GM19351 (cell line): ENCODE results near the gene ZRANB1.

Source experiments
- ATAC-seq: cut with Tn5 transposase; IDR thresholded peaks from one replicate; pipeline ENCODE4 v1.9.1; 2021; ENCODE audit warnings: mild to moderate bottlenecking, moderate library complexity; ENCODE audit not compliant: unreplicated experiment

Gene ZRANB1

DNA sequence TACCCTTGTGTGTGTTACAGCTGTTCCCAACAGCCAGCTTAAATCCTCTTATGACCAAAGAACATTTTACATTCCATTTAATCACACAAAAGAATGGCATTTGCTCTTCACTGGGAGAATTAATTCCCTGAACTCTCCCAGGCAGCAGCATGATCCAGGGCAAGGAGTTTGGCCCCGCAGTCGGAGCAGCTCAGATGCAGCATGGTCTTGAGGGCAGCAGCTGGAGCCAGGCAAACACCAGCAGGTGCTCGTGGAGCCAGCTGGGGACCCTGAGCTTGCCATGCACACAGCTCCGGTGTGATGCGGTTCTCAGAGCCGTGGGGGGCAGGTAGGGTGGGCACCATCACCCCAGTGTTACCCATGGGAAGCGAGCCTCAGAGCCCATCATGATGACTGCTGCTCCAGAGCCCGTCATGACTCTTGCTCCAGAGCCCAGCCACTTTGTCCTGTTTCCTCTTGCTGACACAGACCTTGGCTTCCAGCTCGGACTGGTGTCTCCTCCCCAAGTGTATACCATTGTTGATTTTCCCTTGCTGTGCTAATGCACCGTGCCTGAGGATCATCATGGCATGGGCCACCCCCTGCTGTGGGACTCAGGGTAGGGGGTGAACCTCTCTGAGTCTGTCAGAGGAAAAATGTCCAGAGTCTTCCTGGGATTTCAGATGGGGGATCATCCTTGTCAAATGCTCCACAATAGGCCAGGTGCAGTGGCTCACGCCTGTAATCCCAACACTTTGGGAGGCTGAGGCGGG lies 75.8 kb downstream of the ZRANB1 start:
- no peak for ATAC-seq

DNA sequence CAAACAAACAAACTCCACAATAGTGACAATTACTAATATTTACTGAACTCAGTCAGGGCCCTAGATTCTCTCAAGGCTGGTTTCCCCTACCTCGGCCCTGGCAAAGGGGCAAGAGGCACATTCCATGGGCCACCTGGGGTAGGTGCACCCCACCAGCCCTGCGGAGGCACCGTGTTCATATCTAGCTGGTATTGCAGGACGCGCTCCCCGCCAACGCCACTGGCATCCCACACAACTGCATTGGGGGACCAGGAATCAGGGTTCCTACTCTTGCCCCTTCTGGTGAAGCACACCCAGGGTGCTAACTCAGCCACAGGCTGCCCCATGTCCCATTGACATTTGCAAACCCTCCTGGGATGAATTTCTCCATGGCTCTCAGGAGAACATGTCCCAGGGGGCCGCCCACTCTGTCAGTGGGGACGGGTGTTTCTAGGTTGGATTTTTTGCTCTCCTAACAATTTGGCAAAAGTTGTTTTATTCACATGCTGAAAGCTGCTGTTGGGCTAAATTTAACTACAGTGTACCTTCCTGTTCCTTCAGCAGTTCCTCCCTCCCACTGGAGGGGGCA lies 76.7 kb downstream of the ZRANB1 start:
- no peak for ATAC-seq

DNA sequence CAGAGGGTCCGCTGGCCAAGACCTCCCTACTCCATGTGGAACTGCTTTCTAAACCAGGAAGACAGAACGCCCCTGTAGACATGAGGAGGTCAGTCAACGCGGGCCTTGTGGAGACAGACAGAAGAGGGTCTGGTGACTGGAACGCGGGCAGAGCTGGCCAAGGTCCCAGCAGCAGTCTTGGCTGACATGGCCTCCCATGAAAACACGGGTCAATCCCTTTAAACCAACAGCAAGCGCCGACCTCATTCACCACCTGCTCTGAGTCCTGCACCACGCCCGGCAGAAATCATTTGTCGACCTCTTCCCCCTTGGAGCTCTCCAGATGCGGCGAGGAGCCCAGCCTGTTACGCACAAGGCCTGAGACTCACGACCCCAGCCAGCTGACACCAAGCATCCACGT lies 78.5 kb downstream of the ZRANB1 start:
- ATAC-seq = no peak

DNA sequence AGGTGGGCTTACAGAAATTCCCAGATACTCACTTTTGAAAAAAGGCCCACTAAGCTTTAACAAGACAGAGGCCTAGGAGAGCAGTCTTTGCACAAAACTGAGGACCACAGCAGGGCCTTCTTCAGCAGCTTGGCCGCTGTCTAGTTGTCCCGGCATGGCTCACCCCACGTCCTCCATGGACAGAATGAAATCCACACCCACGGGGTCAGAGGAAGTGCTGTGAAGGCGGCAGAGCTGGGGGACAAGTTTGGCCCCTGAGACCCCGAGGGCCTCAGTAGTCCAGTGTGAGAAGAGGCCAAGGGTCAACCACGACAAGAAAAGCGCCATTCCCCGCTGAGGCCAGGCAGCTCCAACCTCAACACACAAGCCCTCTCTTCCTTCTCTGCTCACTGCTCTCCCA lies 78.9 kb downstream of the ZRANB1 start:
- no peak for ATAC-seq

DNA sequence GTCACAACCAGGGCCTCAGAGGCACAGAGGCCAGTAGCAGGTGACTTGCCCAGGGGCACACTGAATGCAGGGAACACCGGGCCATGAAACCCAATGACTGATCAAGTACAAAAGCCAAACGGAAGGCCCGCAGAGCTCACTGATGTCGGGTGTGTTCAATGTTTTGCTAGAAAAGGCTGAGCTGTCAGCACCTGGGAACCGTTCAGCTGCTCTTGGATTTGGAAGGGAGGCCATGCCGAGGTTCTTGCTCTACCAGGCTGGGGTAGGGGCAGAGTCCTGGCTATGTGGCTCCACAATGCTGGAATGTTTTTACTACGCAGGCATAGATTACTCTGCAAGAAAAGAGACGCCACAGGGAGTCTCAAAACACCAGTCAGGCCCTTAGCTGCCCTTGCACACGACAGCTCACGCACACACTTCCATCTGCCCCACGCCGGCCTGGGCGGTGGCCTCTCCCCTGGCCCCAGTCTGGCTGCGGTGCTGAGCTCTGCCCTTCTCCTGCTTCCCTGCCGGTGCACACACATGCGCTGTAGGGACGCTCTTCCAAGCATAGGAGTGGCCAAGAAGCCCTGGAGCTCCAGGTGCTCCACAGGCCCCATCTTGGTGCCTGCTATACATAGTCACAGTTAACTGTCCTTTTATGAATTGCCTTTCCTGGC lies 79.9 kb downstream of the ZRANB1 start:
- no peak for ATAC-seq

DNA sequence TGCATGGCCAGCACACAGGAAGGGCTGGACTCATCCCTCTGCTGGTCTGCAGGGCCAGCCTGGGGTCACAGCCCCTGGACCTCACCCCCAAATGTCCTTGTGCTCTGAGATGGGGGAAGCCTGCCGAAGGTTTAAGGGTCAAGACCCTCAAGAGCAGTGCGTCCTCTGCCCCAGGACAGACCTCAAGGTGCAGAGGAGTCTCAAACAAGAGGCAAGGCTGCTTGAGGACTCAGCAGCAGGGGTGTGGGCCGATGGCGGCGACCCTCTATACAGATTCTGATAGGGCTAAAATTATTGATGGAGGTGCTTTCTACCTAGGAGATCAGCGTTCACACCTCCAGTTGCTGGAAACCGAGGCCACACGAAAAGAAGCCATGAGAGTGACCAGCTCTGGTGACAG lies 80.7 kb downstream of the ZRANB1 start:
- ATAC-seq = no peak

DNA sequence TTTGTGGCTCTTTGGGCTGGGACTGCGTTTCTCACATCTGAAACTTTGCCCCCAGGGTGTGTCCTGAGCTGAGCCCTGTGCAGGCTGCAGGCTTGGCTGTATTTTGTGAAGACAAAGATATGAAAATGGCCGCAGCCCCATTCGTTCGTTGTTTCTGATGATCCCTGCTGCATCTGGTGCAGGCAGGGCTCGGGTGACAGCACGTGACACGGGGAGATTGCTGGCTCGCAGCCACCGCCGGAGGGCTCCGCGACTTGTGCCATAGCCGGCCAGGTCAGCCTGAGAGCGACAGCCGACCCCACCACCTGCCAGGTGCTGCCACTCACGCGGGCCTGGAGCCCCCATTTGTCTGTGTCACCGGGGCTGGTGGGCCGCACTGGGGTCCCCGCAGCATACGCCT lies 81.3 kb downstream of the ZRANB1 start:
- ATAC-seq = no peak

DNA sequence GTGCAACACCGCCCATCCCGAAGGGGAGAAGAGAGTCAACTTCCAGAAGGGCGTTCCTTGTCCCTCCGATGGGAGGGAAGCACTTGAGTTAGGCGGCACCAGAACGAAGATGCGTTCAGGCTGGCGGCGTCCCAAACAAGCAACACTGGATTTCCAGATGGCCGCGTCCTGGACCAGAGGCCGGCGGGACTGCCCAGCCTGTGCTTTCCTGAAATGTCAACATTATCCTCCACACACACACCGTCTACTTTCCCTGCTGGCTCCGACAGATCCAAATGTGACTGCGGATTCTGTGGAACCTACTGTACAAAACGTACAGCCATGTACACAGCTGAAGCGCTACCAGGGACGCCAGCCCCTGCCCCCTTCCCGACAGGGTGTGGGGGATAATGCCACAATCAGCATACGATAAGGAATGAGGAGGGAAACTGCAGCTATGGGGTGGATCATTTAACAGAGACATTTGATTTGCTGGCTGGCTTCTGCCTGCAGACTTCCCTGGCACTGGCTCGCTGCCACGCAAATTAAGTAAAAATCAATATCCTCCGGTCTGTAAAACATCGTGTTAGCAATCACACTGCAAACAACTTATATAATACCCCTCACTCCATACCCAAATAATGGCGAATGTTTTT lies 82.1 kb downstream of the ZRANB1 start:
- ATAC-seq = no peak

DNA sequence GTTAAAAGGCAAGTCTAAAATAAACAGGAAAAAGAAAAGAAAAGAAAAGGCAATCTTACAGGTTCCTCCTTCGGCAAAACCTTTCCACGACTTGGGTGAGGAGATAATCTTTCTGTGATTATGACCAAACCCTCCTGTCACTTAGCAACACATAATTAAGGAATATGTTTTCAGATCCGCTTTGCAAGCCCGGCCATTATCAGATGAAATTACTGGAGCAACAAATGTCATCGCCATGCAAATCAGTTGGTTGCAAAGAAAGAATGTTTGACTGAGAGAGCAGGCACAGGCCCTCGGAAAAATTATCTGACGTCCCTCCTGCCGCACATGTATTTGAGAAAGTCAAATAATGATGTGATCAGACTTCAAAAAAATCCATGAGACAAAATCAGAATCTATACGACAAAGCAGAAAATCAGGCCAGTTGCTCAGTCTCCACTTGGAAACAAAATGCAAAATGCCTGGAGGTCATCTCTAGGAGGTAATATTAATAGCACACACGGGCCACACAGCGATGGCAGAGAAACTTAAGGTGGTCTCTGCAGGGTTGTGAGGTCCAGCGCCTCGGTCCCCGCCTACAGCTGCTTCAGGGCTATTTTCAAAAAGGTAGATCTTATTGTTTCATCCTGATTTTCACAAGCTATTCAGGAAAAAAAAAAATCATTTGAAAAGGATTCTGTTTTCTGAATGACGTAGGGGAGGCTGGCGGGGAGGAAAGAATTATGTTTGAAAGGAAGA lies 82.7 kb downstream of the ZRANB1 start:
- ATAC-seq = no peak

DNA sequence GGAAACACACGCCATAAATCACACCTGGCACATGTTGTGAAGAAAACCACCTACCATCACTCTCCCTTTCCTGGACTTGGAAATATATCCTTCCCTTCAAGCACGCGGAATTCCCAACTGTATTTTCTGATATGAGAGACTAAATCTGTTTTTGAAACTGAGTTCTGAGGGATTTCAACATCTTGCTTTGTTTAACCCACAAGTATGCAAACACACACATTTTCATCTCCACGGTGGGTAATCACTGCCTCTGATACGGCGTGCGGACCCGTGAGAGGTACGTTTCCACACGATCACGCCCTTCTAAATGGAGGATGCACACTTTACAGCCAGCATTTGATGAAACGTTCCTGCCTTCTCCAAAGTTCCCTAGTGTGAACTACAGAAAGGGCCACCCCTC lies 83.4 kb downstream of the ZRANB1 start:
- no peak for ATAC-seq

DNA sequence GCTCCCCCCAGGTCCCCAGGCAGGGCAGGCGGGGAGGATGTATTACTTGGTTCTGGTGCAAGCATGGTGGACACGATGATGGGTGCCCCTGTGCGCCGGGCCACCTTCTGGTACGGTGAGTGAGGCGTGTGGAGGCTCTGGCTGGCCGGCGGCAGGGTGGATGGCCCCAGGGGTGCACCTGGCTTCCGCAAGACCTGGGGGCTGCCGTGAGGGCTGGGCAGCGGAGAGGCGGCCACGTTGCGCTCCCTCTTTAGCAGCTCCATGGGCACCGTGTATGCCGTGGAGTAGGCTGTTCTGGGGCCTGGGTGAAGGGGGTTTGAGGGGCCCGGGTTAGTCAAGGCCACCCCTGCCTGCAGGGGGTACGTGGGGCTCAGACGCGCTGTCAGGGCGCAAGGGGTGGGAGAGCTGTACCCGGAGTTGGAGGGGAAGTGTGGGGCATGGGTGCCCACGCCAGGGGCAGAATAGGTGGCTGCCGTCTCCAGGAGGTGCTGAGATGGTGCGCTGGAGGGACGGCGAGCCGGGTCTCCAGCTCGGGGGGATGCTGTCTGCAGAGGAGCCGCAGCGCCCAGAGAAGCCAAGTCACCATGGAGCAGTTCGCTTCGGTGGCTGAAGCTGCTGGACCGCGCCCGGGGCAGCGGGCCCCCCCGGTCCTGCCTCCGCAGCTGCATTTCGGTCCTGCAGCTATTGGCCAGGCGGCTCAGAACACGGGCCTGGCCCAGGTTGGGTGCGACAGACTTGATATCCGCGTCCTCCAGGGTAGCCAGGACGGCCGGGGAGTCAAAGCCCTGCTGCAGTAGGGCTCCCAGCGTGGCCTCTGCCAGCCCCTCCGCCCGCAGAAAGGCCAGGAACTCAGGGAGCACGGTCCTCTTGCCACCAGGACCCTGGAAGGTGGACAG lies 84.4 kb downstream of the ZRANB1 start:
- ATAC-seq = no peak

DNA sequence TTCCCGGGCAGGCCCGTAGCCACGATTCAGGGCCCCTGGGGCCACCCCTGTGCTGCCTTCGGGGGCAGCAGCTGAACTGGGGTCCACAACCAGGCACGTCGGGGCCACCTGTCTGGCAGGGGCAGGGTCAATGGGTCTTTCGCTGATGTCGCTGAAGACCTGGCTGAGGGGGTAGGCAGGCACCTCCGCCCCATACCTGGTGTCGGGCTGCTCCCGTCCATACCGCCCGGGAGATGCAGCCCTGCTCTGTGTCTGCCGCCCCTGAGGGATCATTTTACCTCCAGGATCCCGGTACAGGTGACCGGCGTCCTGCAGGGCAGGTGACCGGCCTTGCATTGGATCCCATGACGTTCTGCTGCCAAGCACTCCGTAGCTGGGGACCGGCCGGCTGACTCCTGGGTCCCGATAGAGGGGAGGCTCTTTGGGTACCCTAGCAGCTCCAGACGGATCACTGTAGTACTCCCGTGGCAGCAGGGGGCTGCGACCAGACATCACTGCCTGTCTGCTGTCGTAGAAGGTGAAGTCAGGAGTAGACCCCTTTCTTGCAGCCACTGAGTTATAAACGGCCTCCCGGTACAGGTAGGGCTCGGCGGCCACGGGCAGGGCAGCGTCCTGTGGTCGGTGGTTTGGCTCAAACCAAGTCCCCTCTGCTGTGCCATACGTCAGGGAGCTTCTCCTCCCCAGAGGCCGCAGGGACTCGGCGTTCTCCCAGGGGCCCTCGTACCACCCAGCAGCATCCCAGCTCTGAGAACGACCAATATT lies 85.2 kb downstream of the ZRANB1 start:
- no peak for ATAC-seq

DNA sequence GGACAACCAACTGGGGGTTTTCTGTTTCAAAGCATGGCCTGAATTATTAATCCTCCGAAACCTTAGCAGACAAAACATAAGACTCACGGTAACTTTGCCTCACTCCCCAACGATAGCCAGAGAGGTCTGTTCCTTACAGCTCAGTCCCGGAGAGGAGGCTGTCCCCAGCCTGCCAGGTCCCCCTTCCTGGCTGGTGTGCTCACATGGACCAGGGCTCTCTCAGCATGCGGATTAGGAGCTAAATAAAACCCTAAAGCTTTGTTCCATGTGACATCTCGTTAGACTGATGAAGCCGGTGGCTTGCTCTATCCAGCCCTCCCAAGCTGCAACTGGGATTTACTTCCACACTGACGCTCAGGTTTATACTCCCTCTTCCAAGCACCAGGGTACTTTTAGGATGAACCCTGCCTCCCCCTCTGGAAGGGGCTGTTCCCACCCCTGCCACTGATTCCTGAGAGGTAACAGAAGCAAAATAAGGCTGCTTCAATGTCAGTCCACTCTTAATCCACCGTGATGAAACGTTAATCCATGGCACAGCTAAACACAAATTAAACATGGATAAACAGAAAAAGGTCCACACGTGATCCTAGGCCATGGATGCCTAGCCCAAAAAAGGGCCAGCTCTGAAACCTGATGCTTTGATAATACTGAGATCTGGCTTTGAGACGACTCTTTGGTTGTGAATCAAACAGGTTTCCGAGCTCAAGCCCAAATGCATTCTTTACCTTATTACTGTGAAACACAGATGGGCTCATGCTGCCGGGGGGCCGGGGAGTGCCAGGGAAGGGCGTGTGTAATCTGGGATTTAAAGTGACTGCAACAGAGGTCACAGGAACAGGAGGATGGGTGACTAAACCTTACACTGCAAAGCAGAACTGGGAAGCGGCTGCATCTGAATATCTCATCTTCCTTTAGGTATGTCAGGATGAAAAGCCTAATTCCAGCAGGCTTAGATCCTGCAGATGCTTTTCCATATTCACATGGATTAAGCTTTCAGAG lies 86.2 kb downstream of the ZRANB1 start:
- ATAC-seq = no peak

DNA sequence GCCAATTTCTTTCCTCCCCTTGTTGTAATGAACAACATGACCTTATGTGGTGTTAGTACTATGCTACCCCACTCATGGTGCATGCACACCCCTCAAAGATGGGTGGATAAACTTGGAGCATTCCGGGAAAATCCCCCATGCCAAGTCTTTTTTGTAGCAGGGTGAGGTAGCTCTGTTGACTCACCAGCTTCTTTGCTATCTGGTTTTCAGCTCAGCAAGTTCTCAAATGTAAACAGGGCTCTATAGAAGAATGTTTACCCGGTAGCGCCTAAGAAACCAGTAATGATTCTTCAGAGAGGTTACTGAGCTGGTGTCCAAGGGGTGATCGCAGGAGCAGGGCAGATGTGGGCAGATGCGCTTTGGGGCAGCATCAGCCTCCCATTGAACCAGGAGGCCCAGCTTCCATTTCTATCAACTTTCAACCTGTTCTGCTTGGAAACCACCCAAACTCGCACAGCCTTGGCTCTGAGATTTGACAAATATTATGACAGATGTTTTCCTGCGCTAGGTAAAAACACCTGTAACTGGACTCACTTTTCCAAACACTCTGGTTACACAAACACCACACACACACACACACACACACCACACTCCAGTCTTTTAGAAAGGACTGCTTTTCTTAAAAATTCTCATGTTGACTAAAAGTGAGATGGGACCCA lies 87.8 kb downstream of the ZRANB1 start:
- ATAC-seq = no peak

DNA sequence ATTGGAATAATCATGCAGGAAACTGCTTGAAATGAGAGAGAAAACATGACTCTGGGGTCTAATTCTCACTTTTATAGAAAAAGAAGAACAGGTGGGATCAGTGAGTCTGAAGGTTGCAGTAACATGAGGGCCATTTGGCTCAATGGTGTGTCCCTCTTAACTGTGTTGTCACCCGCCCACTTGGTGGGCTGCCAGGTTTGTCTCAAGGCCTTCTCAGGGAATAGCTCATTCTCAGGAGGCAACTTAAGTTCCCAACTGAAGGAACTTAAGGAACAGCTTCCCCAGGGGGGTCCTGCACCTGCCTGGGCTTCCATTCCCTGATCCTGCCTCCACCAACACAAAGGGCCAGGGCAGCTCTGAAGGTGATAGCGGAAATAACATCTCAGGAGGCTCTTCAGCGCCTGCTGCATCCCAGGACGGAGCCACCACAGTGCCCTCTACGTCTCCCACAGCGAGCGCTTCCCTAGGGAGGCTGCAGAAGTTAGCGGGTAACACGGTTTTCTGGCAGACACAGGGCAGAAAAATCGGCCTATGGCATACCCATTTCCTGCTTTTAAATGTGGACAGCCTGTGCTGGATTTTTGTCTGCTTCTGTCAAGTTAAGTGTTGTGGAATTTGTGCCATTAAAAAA lies 88.8 kb downstream of the ZRANB1 start:
- no peak for ATAC-seq

DNA sequence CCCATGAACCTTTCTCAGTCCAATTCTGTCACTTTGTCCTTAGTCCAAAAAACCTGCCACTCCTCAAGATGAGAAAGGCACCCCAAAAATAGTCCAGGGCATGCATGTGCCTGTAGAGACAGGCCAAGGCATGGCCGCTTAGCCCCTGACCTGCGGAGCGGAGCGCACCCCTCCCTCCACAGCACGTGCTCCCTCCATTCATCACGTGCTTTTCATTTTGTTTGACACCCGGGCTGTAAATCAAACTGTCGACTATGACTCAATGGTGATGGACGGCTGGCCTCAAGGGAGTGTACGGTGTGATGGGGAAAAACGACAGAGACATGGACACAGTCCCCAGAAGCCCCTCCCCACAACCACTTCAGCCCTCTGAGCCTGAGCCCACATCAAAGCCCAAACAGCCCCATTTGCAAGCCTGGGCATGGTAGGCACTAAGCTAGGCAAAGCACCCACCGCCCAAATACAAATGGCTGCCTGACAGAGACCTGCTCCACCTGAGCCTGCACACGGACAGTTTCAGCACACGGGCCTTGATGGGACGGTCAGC lies 90.6 kb downstream of the ZRANB1 start:
- no peak for ATAC-seq
